ENCODE measurements around the gene DEFB124. TPM values are rescaled to one million over a fixed set of nuclear protein-coding genes. Genes with fewer than 3 reads are reported as not detected.
"Not testable (repeated sequence)": the region's sequence is repeated elsewhere in the genome, so short reads cannot be mapped to it uniquely, and the experiment has no call there.

The DEFB124 gene
- total and polyA plus RNA-seq, 2 experiments from 2014 or later, result not detected

GRCh38 chr20:31474097-31474436 is 860 bp downstream of the DEFB124 start:
- Histone ChIP-seq H3K9me3 (ENCODE audit: low read depth) (no peaks in the 10 kb centered on the region), H3K27me3 (no peaks in the 10 kb centered on the region), H3K4me3 (no peak overlapping the region), H3K4me1 (ENCODE audit: low read depth) (no peaks in the 10 kb centered on the region), H3K27ac (no peak overlapping the region), H3K36me3 (no peaks in the 10 kb centered on the region)
- no peak for TF ChIP-seq CTCF (IDR thresholded peaks at IDR 0.05; ENCODE audit: low read depth, low read length)
- no peak for DNase-seq (ENCODE audit: low read depth in 1 of 2, low spot score in 1 of 2)

GRCh38 chr20:31473331-31474096 is 1.4 kb downstream of the DEFB124 start:
- H3K27ac ChIP-seq, result no peak overlapping the region
- H3K36me3 ChIP-seq, result no peaks in the 10 kb centered on the region
- no peak for TF ChIP-seq CTCF (IDR thresholded peaks at IDR 0.05; ENCODE audit: low read depth, low read length)
- no peak overlapping the region for H3K4me3 ChIP-seq
- peak in 1 of 2 donors; percentile 46 for DNase-seq (ENCODE audit: low read depth in 1 of 2, low spot score in 1 of 2)
- H3K9me3 ChIP-seq (ENCODE audit: low read depth), result no peaks in the 10 kb centered on the region
- H3K27me3 ChIP-seq, result no peaks in the 10 kb centered on the region
- no peaks in the 10 kb centered on the region for H3K4me1 ChIP-seq (ENCODE audit: low read depth)

- TF ChIP-seq CTCF (IDR thresholded peaks at IDR 0.05; ENCODE audit: low read depth, low read length), result no peak
Observed at GRCh38 chr20:31472395-31473330, 2.3 kb downstream of the DEFB124 start.

GRCh38 chr20:31470946-31471345 is 4.0 kb downstream of the DEFB124 start:
- DNase-seq (ENCODE audit: low read depth in 1 of 2, low spot score in 1 of 2); H3K27ac ChIP-seq; H3K4me3 ChIP-seq; H3K9me3 ChIP-seq (ENCODE audit: low read depth); H3K36me3 ChIP-seq; H3K27me3 ChIP-seq; H3K4me1 ChIP-seq (ENCODE audit: low read depth): not testable (repeated sequence)

More at GRCh38 chr20:31472395-31473330, 2.3 kb downstream of the DEFB124 start:
- Histone ChIP-seq H3K27ac (no peak overlapping the region), H3K27me3 (no peaks in the 10 kb centered on the region), H3K4me1 (ENCODE audit: low read depth) (no peaks in the 10 kb centered on the region), H3K4me3 (no peak overlapping the region), H3K36me3 (no peaks in the 10 kb centered on the region), H3K9me3 (ENCODE audit: low read depth) (no peaks in the 10 kb centered on the region)
- DNase-seq (ENCODE audit: low read depth in 1 of 2, low spot score in 1 of 2), result peak in 1 of 2 donors; percentile 70

- no peak for TF ChIP-seq CTCF (IDR thresholded peaks at IDR 0.05; ENCODE audit: low read depth, low read length)
- DNase-seq (ENCODE audit: low read depth in 1 of 2, low spot score in 1 of 2), result no peak
- Histone ChIP-seq H3K36me3 (no peaks in the 10 kb centered on the region), H3K27ac (no peak overlapping the region), H3K4me1 (ENCODE audit: low read depth) (no peaks in the 10 kb centered on the region), H3K4me3 (no peak overlapping the region), H3K27me3 (no peaks in the 10 kb centered on the region), H3K9me3 (ENCODE audit: low read depth) (no peaks in the 10 kb centered on the region)
Observed at GRCh38 chr20:31454361-31454760, 20.6 kb downstream of the DEFB124 start.

- Histone ChIP-seq H3K27ac (no peak overlapping the region), H3K9me3 (ENCODE audit: low read depth) (no peaks in the 10 kb centered on the region), H3K4me3 (no peak overlapping the region), H3K4me1 (ENCODE audit: low read depth) (no peaks in the 10 kb centered on the region), H3K27me3 (no peaks in the 10 kb centered on the region), H3K36me3 (no peaks in the 10 kb centered on the region)
- DNase-seq (ENCODE audit: low read depth in 1 of 2, low spot score in 1 of 2), result no peak
- TF ChIP-seq CTCF (IDR thresholded peaks at IDR 0.05; ENCODE audit: low read depth, low read length), result no peak
Observed at GRCh38 chr20:31452575-31452974, 22.4 kb downstream of the DEFB124 start.
